Brain microvascular endothelial cell (primary cell): ENCODE data around the gene AKAP12.
A peak's percentile ranks its signal among the peaks of the same experiment; 100 is the strongest.

Source experiments
- DNase-seq: peaks from one replicate; pipeline ENCODE4 v3.0.0-alpha.2; 2020
- H3K27ac ChIP-seq: fragments of 250-450 bp; sonication (Bioruptor Pico); 2 replicates; pipeline ENCODE4 v1.5.1; 2020; ENCODE audit warnings: mild to moderate bottlenecking, moderate library complexity
- H3K27me3 ChIP-seq: fragments of 250-450 bp; sonication (Bioruptor Pico); replicated peaks from 2 replicates; pipeline ENCODE4 v1.5.1; 2020; ENCODE audit warnings: mild to moderate bottlenecking
- H3K36me3 ChIP-seq: fragments of 250-450 bp; sonication (Bioruptor Pico); replicated peaks from 2 replicates; pipeline ENCODE4 v1.5.1; 2020; ENCODE audit warnings: mild to moderate bottlenecking
- H3K4me3 ChIP-seq: 2 replicates; pipeline ENCODE4 v1.5.1; 2011; ENCODE audit warnings: low read depth, mild to moderate bottlenecking, control low read depth, low read length, moderate library complexity
- in situ Hi-C: cut with HindIII; loops from 2 replicates; pipeline ENCODE4 v1.10.0; 2017; ENCODE audit warnings: low sequenced_read_pairs, low pct_ligation_motif_present
- TF ChIP-seq, protein P1 (sequence below): IDR thresholded peaks from 2 replicates; pipeline ENCODE4 v1.5.1; 2011; ENCODE audit warnings: low read depth, mild to moderate bottlenecking, moderate library complexity, low read length, control low read depth, inconsistent platforms; ENCODE audit errors: missing control alignments

AKAP12 gene

DNA sequence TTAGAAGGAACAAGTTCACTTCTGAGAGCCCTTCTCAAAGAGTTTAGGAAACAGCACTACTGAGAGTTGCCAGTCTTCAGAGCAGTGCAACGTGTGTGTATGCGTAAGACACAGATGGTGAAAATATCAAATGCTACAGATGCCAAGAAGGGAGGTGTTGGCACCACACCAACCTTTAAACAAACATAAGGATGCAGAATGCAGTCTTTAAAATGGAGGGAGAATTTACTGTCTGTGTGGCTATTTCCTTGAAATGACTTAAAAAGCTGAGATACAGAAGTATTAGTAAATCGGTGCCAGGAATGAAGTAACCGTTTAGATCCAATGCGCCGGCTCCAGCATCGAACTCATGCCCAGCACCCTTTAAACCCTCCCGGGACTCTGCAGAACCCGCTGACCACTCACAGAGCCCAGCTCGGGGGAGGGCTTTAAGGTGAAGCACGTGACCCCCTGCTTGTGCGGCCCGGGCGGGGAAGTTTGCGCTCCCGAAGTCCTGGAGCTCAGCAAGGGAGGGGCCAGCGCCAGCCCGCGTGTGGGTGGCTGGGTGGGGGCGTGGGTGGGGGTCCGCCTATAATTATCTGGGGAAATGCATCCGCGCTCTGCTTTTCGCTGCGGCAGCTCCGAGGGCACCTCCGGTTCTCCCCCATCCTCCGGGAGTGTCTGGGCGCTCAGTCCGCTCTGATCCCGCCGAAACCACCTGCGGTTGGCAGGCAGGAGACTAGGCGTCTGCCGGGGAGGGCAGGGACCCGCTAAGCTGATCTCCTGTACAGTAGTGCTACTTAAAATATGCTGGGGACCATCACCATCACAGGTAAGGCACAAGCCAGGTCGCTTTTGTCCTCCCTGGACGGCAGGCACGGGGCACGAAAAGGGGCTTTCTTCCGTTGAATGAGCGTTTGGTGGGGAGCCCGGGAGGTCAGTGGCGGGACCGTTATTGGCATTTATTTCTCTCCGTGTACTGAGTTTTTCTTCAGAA, 85.6 kb downstream of the AKAP12 start:
- Histone ChIP-seq H3K27ac (peak overlapping the region; percentile 88), H3K4me3 (peak overlapping the region; percentile 76), H3K36me3 (peaks cover 9% of the 10 kb centered on the region), H3K27me3 (no peaks in the 10 kb centered on the region)
- in situ Hi-C loops: no loop called here
- DNase-seq: peak; percentile 71
- TF ChIP-seq, protein P1, sequence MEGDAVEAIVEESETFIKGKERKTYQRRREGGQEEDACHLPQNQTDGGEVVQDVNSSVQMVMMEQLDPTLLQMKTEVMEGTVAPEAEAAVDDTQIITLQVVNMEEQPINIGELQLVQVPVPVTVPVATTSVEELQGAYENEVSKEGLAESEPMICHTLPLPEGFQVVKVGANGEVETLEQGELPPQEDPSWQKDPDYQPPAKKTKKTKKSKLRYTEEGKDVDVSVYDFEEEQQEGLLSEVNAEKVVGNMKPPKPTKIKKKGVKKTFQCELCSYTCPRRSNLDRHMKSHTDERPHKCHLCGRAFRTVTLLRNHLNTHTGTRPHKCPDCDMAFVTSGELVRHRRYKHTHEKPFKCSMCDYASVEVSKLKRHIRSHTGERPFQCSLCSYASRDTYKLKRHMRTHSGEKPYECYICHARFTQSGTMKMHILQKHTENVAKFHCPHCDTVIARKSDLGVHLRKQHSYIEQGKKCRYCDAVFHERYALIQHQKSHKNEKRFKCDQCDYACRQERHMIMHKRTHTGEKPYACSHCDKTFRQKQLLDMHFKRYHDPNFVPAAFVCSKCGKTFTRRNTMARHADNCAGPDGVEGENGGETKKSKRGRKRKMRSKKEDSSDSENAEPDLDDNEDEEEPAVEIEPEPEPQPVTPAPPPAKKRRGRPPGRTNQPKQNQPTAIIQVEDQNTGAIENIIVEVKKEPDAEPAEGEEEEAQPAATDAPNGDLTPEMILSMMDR: no peak

DNA sequence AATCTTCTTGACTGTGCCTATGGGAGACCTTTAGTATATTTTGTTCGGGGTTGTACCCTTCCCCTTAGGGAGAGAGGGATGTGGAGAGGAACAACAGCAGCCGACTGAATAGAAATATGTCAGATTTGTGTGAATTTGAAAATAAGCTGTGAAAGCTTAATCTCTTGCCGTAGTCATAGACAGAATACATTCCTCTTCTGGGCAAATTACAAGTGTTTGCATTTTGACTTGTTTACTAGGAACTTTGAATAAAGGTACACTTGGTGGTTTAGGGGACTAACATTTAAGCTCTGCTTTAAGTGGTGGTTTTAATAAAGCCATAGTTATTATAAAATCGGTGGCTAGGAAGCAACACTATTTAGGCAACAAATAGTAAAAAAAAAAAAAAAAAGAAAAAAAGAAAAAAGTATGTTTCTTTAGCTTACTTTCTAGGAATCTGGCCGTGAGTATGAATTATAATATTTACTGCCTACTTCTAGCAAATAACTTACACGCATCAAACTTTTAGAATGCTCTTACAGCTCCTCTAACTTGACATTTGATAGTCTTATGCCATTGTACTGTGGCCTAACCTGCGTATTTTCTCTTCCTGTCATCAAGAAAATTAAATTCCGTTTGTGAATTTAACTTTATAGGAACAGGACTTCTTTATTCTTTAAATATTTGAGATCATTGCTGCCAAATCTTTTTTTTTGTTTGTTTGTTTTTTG, 86.5 kb downstream of the AKAP12 start:
- Histone ChIP-seq H3K27me3 (no peaks in the 10 kb centered on the region), H3K4me3 (peak overlapping the region; percentile 76), H3K27ac (peak overlapping the region; percentile 88), H3K36me3 (peaks cover 11% of the 10 kb centered on the region)
- in situ Hi-C loops: no loop called here
- TF ChIP-seq, protein P1: no peak
- no peak for DNase-seq

DNA sequence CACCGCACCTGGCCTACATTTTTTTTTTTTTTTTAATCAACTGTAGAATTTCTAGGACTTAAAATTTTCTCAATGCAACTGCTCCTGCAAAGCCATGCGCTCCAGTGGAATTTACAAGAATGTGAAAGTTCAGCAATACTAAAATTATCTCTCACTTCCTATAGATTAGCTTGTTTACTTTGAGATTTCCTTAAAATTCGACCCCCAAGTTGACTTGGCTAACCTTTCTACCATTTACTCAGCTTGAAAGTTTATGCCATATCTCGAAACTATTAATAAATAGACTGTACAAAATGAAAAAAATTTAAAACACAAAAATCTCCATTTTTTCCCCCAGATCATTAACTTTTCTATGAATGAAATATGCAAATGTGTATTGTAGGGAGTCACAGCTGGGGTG, 87.3 kb downstream of the AKAP12 start:
- H3K36me3 ChIP-seq: peaks cover 11% of the 10 kb centered on the region
- H3K27ac ChIP-seq: peak overlapping the region; percentile 88
- peak overlapping the region; percentile 76 for H3K4me3 ChIP-seq
- in situ Hi-C loops: no loop called here
- DNase-seq: no peak
- H3K27me3 ChIP-seq: no peaks in the 10 kb centered on the region
- TF ChIP-seq, protein P1: no peak

DNA sequence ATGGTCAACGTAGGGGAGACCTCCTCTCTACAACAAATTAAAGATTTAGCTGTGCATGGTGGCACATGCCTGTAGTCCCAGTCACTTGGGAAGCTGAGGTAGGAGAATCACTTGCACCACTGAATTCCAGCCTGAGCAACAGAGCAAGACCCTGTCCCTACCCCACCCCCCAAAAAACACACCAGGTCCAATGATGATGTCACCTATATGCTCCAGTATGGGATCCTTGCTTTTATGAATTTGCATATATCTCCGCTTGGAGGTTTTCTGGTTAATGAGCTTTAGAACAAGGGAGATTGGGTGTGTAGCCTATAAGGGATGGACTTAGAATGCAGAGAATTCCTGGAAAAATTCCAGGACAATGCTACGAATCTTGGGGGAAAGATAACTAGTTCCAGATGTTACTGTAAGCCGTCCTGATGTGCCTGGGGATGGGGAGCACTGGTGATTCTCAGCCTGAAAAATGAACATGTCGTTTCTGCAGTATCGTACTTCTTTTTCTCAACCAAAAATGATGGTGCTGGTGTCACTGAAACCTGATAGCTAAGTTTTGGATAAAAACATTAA, 90.4 kb downstream of the AKAP12 start:
- peak; percentile 29 for DNase-seq
- Histone ChIP-seq H3K27ac (no peak overlapping the region), H3K4me3 (no peak overlapping the region), H3K36me3 (peaks cover 20% of the 10 kb centered on the region), H3K27me3 (no peaks in the 10 kb centered on the region)
- in situ Hi-C loops: no loop called here
- TF ChIP-seq, protein P1: no peak

DNA sequence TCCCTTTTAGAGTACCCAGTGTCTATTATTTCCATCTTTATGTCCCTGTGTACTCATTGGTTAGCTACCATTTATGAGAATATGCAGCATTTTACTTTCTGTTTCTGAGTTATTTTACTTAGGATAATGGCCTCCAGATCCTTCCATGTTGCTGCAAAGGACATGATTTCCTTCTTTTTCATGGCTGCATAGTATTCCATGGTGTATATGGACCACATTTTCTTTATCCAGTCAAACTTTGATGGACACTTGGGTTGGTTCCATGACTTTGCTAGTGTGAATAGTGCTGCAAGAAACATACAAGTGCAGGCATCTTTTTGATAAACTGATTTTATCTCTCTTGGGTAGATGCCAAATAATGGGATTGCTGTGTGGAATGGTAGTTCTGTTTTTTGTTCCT, 96.2 kb downstream of the AKAP12 start:
- no peak for DNase-seq
- no peak overlapping the region for H3K27ac ChIP-seq
- no peak overlapping the region for H3K4me3 ChIP-seq
- TF ChIP-seq, protein P1: no peak
- H3K36me3 ChIP-seq: peaks cover 54% of the 10 kb centered on the region
- in situ Hi-C loops: no loop called here
- H3K27me3 ChIP-seq: no peaks in the 10 kb centered on the region
